K562 (cell line): Measurements from ENCODE around the gene MRGPRF.

Experiments used
- HNRNPK ChIP-seq: fragments of 200-400 bp; formaldehyde crosslinking; IDR thresholded peaks from one replicate; pipeline ENCODE4 v1.6.1; 2018; ENCODE audit warnings: mild to moderate bottlenecking, low read depth, low read length; ENCODE audit not compliant: poor library complexity, severe bottlenecking
- SMC3 ChIP-seq: conservative IDR thresholded peaks from 2 replicates; pipeline ENCODE4 v1.6.1; 2011; ENCODE audit warnings: low read depth, low read length, improper control_type of control experiment; ENCODE audit not compliant: insufficient read depth
- TAF1 ChIP-seq: IDR thresholded peaks from 2 replicates; pipeline ENCODE4 v1.6.1; 2011; ENCODE audit warnings: mild to moderate bottlenecking, low read length, moderate library complexity; ENCODE audit not compliant: insufficient read depth, control insufficient read depth, severe bottlenecking; ENCODE audit errors: extremely low read depth
- TF ChIP-seq, protein P1 (sequence below): fragments of 250-450 bp; sonication (Bioruptor Pico); IDR thresholded peaks from 2 replicates; pipeline ENCODE4 v1.9.0; 2021; ENCODE audit warnings: mild to moderate bottlenecking, inconsistent platforms
- TF ChIP-seq, protein P2 (sequence below): fragments of 450-650 bp; formaldehyde crosslinking; IDR thresholded peaks from 2 replicates; pipeline ENCODE4 v1.4.0; 2022; ENCODE audit warnings: mild to moderate bottlenecking, moderate library complexity
- TF ChIP-seq, protein P3 (sequence below), 2 experiments: fragments of 200-800 bp in 1 of 2; sonication (Bioruptor generic) in 1 of 2; sonication (generic) in 1 of 2; formaldehyde crosslinking in 1 of 2; IDR thresholded peaks in 1 of 2; conservative IDR thresholded peaks in 1 of 2; 2 replicates each; pipeline versions ENCODE4 v1.5.0 to v1.6.1; 2016 to 2020; ENCODE audit warnings: missing compliant biosample characterization in 1 of 2, missing genetic modification characterization in 1 of 2, missing genetic modification reagents in 1 of 2

DNA sequence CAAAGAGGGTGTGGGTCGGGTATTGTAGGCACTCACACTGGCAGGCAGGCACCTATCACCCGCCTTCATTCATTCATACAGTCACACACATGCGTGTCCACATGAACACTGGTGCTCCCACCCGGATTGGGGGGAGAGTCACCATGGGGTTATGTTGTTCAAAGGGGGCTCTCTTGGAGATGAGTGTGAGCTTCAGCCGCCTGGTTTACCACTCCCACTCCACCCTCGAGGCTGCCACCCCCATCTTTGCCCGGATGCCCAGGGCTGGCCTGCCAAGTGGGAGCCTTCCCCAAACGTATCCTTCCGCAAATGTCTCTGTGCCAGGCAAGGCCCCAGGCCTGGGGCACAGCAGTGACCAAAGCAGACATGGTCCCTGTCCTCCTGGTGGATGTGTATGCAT, 54.8 kb downstream of the MRGPRF start:
- TF ChIP-seq, protein P1, sequence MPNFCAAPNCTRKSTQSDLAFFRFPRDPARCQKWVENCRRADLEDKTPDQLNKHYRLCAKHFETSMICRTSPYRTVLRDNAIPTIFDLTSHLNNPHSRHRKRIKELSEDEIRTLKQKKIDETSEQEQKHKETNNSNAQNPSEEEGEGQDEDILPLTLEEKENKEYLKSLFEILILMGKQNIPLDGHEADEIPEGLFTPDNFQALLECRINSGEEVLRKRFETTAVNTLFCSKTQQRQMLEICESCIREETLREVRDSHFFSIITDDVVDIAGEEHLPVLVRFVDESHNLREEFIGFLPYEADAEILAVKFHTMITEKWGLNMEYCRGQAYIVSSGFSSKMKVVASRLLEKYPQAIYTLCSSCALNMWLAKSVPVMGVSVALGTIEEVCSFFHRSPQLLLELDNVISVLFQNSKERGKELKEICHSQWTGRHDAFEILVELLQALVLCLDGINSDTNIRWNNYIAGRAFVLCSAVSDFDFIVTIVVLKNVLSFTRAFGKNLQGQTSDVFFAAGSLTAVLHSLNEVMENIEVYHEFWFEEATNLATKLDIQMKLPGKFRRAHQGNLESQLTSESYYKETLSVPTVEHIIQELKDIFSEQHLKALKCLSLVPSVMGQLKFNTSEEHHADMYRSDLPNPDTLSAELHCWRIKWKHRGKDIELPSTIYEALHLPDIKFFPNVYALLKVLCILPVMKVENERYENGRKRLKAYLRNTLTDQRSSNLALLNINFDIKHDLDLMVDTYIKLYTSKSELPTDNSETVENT (CRISPR knock-in tag), result no peak
- no peak for TF ChIP-seq TAF1
- TF ChIP-seq, protein P2, sequence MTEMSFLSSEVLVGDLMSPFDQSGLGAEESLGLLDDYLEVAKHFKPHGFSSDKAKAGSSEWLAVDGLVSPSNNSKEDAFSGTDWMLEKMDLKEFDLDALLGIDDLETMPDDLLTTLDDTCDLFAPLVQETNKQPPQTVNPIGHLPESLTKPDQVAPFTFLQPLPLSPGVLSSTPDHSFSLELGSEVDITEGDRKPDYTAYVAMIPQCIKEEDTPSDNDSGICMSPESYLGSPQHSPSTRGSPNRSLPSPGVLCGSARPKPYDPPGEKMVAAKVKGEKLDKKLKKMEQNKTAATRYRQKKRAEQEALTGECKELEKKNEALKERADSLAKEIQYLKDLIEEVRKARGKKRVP, result no peak
- TF ChIP-seq, protein P3, sequence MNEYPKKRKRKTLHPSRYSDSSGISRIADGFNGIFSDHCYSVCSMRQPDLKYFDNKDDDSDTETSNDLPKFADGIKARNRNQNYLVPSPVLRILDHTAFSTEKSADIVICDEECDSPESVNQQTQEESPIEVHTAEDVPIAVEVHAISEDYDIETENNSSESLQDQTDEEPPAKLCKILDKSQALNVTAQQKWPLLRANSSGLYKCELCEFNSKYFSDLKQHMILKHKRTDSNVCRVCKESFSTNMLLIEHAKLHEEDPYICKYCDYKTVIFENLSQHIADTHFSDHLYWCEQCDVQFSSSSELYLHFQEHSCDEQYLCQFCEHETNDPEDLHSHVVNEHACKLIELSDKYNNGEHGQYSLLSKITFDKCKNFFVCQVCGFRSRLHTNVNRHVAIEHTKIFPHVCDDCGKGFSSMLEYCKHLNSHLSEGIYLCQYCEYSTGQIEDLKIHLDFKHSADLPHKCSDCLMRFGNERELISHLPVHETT (CRISPR knock-in tag; conservative IDR thresholded peaks at IDR 0.05 in 1 of 2, IDR thresholded peaks at IDR 0.05 in 1 of 2), result no peak
- TF ChIP-seq HNRNPK, result no peak
- TF ChIP-seq SMC3, result no peak
